ENCODE measurements around the gene CSF2RB. TPM values are rescaled to one million over a fixed set of nuclear protein-coding genes. Genes with fewer than 3 reads are reported as not detected.

Gene CSF2RB
- total and polyA plus RNA-seq, 9 donors: 0.53 to 2.3 (median 1.8) TPM

DNA sequence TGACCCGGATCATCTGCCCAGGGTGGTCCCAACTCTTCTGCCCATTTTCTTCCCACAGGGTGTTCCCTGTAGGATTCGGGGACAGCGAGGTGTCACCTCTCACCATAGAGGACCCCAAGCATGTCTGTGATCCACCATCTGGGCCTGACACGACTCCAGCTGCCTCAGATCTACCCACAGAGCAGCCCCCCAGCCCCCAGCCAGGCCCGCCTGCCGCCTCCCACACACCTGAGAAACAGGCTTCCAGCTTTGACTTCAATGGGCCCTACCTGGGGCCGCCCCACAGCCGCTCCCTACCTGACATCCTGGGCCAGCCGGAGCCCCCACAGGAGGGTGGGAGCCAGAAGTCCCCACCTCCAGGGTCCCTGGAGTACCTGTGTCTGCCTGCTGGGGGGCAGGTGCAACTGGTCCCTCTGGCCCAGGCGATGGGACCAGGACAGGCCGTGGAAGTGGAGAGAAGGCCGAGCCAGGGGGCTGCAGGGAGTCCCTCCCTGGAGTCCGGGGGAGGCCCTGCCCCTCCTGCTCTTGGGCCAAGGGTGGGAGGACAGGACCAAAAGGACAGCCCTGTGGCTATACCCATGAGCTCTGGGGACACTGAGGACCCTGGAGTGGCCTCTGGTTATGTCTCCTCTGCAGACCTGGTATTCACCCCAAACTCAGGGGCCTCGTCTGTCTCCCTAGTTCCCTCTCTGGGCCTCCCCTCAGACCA lies 24.0 kb downstream of the CSF2RB start:
- Histone ChIP-seq H3K27me3 (no peaks in the 10 kb centered on the region), H3K36me3 (no peaks in the 10 kb centered on the region), H3K4me1 (ENCODE audit: insufficient read depth) (no peaks in the 10 kb centered on the region), H3K27ac (no peak overlapping the region), H3K9me3 (no peaks in the 10 kb centered on the region), H3K4me3 (no peak overlapping the region)
- WGBS, 3 donors: 92 to 95% (median 93%) methylated on average over 14 of the region's 14 CpGs
- intact Hi-C loops (cut with DNase I): no loop called here
- TF ChIP-seq, protein P1, sequence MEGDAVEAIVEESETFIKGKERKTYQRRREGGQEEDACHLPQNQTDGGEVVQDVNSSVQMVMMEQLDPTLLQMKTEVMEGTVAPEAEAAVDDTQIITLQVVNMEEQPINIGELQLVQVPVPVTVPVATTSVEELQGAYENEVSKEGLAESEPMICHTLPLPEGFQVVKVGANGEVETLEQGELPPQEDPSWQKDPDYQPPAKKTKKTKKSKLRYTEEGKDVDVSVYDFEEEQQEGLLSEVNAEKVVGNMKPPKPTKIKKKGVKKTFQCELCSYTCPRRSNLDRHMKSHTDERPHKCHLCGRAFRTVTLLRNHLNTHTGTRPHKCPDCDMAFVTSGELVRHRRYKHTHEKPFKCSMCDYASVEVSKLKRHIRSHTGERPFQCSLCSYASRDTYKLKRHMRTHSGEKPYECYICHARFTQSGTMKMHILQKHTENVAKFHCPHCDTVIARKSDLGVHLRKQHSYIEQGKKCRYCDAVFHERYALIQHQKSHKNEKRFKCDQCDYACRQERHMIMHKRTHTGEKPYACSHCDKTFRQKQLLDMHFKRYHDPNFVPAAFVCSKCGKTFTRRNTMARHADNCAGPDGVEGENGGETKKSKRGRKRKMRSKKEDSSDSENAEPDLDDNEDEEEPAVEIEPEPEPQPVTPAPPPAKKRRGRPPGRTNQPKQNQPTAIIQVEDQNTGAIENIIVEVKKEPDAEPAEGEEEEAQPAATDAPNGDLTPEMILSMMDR (IDR thresholded peaks at IDR 0.05): no peak
- no peak for DNase-seq

GRCh38 chr22:36938028-36938425 lies 24.6 kb downstream of the CSF2RB start:
- no peak for DNase-seq
- 93 to 97% (median 95%) methylated on average over 12 of the region's 12 CpGs for WGBS, 3 donors
- intact Hi-C loops (cut with DNase I): no loop called here
- TF ChIP-seq POLR2A (IDR thresholded peaks at IDR 0.05): no peak
- Histone ChIP-seq H3K4me1 (ENCODE audit: insufficient read depth) (no peaks in the 10 kb centered on the region), H3K9me3 (no peaks in the 10 kb centered on the region), H3K27me3 (no peaks in the 10 kb centered on the region), H3K4me3 (no peak overlapping the region), H3K36me3 (no peaks in the 10 kb centered on the region), H3K27ac (no peak overlapping the region)

DNA sequence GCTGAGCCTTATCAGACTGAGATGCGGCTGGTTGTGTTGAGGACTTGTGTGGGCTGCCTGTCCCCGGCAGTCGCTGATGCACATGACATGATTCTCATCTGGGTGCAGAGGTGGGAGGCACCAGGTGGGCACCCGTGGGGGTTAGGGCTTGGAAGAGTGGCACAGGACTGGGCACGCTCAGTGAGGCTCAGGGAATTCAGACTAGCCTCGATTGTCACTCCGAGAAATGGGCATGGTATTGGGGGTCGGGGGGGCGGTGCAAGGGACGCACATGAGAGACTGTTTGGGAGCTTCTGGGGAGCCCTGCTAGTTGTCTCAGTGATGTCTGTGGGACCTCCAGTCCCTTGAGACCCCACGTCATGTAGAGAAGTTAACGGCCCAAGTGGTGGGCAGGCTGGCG lies 25.5 kb downstream of the CSF2RB start:
- H3K27me3 ChIP-seq: no peaks in the 10 kb centered on the region
- H3K4me3 ChIP-seq: no peak overlapping the region
- TF ChIP-seq POLR2A (IDR thresholded peaks at IDR 0.05) (no peak), EP300 (IDR thresholded peaks at IDR 0.05) (no peak)
- TF ChIP-seq, protein P1 (IDR thresholded peaks at IDR 0.05): no peak
- intact Hi-C loops (cut with DNase I): no loop called here
- WGBS, 3 donors: 86 to 93% (median 89%) methylated on average over 13 of the region's 13 CpGs
- H3K27ac ChIP-seq: no peak overlapping the region
- no peaks in the 10 kb centered on the region for H3K4me1 ChIP-seq (ENCODE audit: insufficient read depth)
- no peaks in the 10 kb centered on the region for H3K36me3 ChIP-seq
- no peaks in the 10 kb centered on the region for H3K9me3 ChIP-seq
- DNase-seq: no peak

DNA sequence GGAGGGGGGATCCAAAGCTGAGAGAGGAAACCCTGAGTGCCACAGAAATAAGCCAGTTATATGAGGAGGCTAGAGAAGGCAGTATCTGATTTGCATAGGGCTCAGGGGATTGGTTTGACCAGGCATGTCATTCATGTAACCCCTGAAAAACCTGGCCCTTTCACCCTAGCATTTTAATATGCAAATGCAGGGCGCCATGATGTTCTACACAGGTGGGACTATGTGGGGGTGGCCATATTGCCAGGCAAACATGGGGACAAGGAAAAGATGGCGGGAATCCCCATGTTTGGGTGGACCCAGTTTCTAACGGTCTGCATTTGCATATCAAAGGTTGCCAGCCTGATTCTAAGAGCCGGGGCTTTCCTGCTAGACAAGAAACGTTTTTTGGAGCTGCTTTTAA lies 27.2 kb downstream of the CSF2RB start:
- no peaks in the 10 kb centered on the region for H3K4me1 ChIP-seq (ENCODE audit: insufficient read depth)
- TF ChIP-seq POLR2A (IDR thresholded peaks at IDR 0.05): no peak
- TF ChIP-seq, protein P1 (IDR thresholded peaks at IDR 0.05): no peak
- TF ChIP-seq EP300 (IDR thresholded peaks at IDR 0.05): no peak
- H3K27me3 ChIP-seq: no peaks in the 10 kb centered on the region
- H3K9me3 ChIP-seq: no peaks in the 10 kb centered on the region
- no peak for DNase-seq
- H3K36me3 ChIP-seq: no peaks in the 10 kb centered on the region
- WGBS, 3 donors: 66 to 75% (median 73%) methylated on average over 5 of the region's 5 CpGs
- no peak overlapping the region for H3K27ac ChIP-seq
- H3K4me3 ChIP-seq: no peak overlapping the region
- intact Hi-C loops (cut with DNase I): no loop called here

- Histone ChIP-seq H3K36me3 (no peaks in the 10 kb centered on the region), H3K9me3 (no peaks in the 10 kb centered on the region), H3K27ac (no peak overlapping the region), H3K4me3 (no peak overlapping the region), H3K27me3 (no peaks in the 10 kb centered on the region), H3K4me1 (ENCODE audit: insufficient read depth) (no peaks in the 10 kb centered on the region)
- TF ChIP-seq EP300 (IDR thresholded peaks at IDR 0.05): no peak
- no peak for TF ChIP-seq POLR2A (IDR thresholded peaks at IDR 0.05)
- TF ChIP-seq, protein P1 (IDR thresholded peaks at IDR 0.05): no peak
- intact Hi-C loops (cut with DNase I): no loop called here
- no peak for DNase-seq
- 76 to 78% (median 77%) methylated on average over 5 of the region's 5 CpGs for WGBS, 3 donors
These were observed 29.1 kb downstream of the CSF2RB start for GRCh38 chr22:36942556-36942955.
